Skeletal muscle satellite cell (primary cell): ENCODE results near the gene GRP.
A peak's percentile ranks its signal among the peaks of the same experiment; 100 is the strongest.
"Not testable (repeated sequence)": the region's sequence is repeated elsewhere in the genome, so short reads cannot be mapped to it uniquely, and the experiment has no call there.

Experiments
- H3K27me3 ChIP-seq: 2 replicates; pipeline ENCODE4 v1.7.0; 2013; ENCODE audit warnings: low read length; ENCODE audit not compliant: control insufficient read depth, insufficient read depth
- H3K36me3 ChIP-seq: 2 replicates; pipeline ENCODE4 v1.7.0; 2013; ENCODE audit warnings: mild to moderate bottlenecking, control low read depth, low read length; ENCODE audit not compliant: insufficient read depth
- H3K4me1 ChIP-seq: 2 replicates; pipeline ENCODE4 v1.7.0; 2013; ENCODE audit warnings: low read length; ENCODE audit not compliant: control insufficient read depth, insufficient read depth
- H3K4me2 ChIP-seq: 2 replicates; pipeline ENCODE4 v1.7.0; 2013; ENCODE audit warnings: mild to moderate bottlenecking, low read length
- H3K4me3 ChIP-seq: 2 replicates; pipeline ENCODE4 v1.7.0; 2013; ENCODE audit warnings: low read length
- H3K9ac ChIP-seq: 2 replicates; pipeline ENCODE4 v1.7.0; 2013; ENCODE audit warnings: mild to moderate bottlenecking, low read depth, low read length, moderate library complexity
- H3K9me3 ChIP-seq: replicated peaks from 2 replicates; pipeline ENCODE4 v1.7.0; 2013; ENCODE audit warnings: mild to moderate bottlenecking, control low read depth, low read length

Gene GRP

DNA sequence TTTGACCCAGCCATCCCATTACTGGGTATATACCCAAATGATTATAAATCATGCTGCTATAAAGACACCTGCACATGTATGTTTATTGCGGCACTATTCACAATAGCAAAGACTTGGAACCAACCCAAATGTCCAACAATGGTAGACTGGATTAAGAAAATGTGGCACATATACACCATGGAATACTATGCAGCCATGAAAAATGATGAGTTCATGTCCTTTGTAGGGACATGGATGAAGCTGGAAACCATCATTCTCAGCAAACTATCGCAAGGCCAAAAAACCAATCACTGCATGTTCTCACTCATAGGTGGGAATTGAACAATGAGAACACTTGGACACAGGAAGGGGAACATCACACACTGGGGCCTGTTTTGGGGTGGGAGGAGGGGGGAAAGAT lies 42.3 kb downstream of the GRP start:
- peaks cover 48% of the 10 kb centered on the region for H3K27me3 ChIP-seq
- not testable (repeated sequence) for H3K4me1 ChIP-seq, H3K9ac ChIP-seq, H3K36me3 ChIP-seq, H3K4me3 ChIP-seq, H3K4me2 ChIP-seq, H3K9me3 ChIP-seq

DNA sequence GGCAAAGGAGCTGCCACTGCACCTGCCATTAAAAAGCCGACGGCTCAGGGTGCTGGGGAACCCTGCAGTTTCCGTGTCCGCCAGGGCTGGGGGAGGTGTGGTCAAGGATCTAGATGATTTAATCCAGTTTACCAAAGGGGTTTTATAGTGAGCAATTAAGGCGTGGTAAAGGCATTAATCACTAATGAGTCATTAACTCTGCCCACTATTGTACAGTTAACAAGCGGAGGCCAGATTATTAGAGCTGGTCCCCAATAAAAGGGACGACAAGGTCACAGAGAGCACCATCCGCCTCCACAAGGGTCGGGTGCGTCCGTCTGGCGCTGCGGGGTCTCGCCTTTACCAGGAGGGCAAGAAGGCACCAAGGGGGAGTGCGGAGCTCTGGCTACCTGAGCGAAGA lies 43.7 kb downstream of the GRP start:
- H3K27me3 ChIP-seq = peaks cover 62% of the 10 kb centered on the region
- no peaks in the 10 kb centered on the region for H3K9me3 ChIP-seq
- peaks cover 11% of the 10 kb centered on the region for H3K4me1 ChIP-seq
- H3K4me3 ChIP-seq = no peak overlapping the region
- H3K4me2 ChIP-seq = no peak overlapping the region
- H3K9ac ChIP-seq = no peak overlapping the region
- no peaks in the 10 kb centered on the region for H3K36me3 ChIP-seq

DNA sequence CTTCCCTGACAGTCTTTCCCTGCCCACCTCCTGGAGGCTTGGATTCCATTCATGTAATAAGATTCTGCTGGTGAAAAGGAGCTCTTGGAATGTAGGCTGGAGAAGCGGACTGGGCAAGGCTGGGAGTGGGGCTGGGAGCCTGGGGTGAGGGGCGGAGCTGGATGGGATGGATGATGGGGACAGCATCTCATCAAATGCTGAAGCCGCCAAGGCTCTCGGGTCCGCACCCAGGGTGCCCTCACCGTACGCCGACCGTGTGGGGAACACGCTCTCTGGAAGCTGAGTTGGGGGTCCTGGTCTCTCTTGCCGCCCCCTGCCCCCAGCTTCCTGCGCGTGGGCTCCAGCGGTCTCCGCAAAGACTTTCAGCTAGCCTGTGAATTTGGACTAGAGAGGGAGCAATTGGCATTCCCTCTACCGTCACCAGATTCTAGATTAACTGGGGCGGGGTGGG lies 44.2 kb downstream of the GRP start:
- Histone ChIP-seq H3K36me3 (no peaks in the 10 kb centered on the region), H3K9ac (no peak overlapping the region), H3K4me1 (peaks cover 11% of the 10 kb centered on the region), H3K9me3 (no peaks in the 10 kb centered on the region), H3K27me3 (peaks cover 66% of the 10 kb centered on the region), H3K4me2 (no peak overlapping the region), H3K4me3 (no peak overlapping the region)

DNA sequence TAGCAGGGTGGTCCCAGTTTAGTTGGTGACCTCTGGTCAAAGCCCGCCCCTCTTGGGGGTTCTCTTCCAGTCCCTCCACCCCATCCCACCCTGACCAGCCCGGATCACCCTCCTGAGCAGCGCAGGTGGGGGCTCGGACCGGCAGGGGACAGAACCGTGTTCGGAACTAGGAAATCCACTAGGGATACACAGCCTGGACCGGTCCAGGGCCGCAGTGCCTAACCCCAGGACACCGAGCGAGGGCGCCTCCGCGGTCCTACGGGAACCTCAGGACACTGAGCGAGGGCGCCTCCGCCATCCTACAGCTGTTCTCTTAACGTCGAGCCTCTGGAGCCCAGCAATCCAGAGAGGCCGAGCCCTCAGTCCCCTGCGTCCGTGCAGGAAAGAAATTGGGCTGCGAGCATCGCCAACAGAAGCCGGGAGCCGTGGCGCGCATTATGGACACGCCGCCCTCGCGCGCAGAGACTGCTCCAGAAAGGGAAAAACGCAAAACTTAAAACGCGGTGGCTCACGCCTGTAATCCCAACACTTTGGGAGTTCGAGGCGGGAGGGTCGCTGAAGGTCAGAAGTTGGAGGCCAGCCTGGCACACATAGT lies 44.8 kb downstream of the GRP start:
- Histone ChIP-seq H3K9me3 (no peaks in the 10 kb centered on the region), H3K9ac (no peak overlapping the region), H3K4me2 (peak overlapping the region; percentile 65), H3K36me3 (no peaks in the 10 kb centered on the region), H3K27me3 (peaks cover 72% of the 10 kb centered on the region), H3K4me1 (peaks cover 11% of the 10 kb centered on the region), H3K4me3 (peak overlapping the region; percentile 44)

DNA sequence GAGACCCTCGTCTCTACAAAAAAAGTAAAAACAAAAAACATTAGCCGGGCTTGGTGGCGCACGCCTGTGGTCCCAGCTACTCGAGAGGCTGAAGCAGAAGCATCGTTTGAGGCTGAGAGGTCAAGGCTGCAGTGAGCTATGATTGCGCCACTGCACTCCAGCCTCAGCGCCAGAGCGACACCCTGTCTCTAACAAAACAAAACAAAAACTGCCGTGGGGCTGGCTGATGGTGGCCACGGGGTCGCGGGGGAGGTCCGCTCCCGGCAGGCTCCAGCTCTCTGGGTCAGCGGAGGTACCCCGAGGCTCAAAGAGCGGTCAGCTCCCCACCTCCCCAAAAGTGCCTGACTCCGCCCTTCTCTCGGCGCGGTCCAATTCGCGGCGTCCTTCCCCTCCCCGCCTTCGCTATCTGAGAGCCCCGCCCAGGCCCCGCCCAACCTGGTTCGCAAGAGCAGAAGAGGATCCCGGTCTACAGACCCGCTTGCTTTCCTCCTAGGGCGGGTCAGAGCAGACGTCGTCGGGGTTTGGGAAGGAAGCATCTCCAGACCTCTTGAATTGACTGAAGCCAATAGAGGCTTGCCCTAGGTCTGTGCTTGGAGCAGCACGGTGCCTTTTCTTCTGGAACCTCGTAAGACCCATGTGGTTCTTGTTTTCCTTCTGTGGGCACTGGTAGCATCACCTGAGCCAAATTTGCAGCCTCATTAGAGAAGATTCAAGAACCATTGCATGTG lies 45.5 kb downstream of the GRP start:
- Histone ChIP-seq H3K9me3 (no peaks in the 10 kb centered on the region), H3K36me3 (no peaks in the 10 kb centered on the region), H3K4me2 (peak overlapping the region; percentile 65), H3K4me1 (peaks cover 11% of the 10 kb centered on the region), H3K27me3 (peaks cover 79% of the 10 kb centered on the region), H3K9ac (no peak overlapping the region), H3K4me3 (peak overlapping the region; percentile 44)

DNA sequence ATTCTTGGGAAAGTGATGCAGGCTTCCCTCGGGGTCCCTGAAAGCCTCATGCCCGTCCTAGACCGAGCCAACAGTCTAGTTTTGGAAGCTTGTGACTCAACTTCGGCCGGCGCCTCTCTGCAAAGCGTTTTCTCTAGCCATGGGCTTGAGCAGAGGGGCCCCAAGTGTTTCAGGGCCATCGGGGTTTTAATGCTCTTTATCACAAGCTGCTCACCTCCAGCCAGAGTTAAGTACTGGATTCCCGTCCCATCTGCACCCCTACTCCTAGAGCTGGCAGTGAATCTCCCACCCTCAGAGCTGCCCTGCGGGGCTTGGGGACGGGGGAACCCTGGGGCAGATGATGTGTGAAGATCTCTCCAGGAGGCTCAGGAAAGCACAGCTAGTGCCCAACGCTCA lies 46.0 kb downstream of the GRP start:
- Histone ChIP-seq H3K36me3 (no peaks in the 10 kb centered on the region), H3K9me3 (peaks cover 3% of the 10 kb centered on the region), H3K4me3 (no peak overlapping the region), H3K27me3 (peaks cover 84% of the 10 kb centered on the region), H3K4me1 (peaks cover 11% of the 10 kb centered on the region), H3K9ac (no peak overlapping the region), H3K4me2 (no peak overlapping the region)

DNA sequence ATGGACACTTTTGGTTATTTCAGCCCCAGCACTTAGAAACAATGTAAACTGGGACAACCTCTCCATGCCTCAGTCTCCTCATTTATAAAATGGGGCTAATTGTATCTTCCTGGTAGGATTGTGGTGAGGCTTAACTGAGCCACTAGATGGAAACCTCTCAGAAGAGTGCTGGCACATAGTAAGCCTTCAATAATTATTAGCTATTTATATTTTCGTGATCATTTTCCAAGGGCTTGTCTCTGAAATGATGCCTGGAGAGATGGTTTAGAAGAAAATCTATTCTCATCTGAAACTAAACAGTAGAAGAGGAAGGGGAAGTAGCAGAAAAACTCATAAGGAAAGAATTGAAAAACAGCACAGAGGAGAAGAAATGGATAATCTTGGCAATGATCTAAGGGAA lies 46.5 kb downstream of the GRP start:
- no peak overlapping the region for H3K4me3 ChIP-seq
- H3K36me3 ChIP-seq = no peaks in the 10 kb centered on the region
- H3K9ac ChIP-seq = no peak overlapping the region
- no peak overlapping the region for H3K4me2 ChIP-seq
- H3K9me3 ChIP-seq = peaks cover 4% of the 10 kb centered on the region
- H3K27me3 ChIP-seq = peaks cover 89% of the 10 kb centered on the region
- peaks cover 11% of the 10 kb centered on the region for H3K4me1 ChIP-seq

DNA sequence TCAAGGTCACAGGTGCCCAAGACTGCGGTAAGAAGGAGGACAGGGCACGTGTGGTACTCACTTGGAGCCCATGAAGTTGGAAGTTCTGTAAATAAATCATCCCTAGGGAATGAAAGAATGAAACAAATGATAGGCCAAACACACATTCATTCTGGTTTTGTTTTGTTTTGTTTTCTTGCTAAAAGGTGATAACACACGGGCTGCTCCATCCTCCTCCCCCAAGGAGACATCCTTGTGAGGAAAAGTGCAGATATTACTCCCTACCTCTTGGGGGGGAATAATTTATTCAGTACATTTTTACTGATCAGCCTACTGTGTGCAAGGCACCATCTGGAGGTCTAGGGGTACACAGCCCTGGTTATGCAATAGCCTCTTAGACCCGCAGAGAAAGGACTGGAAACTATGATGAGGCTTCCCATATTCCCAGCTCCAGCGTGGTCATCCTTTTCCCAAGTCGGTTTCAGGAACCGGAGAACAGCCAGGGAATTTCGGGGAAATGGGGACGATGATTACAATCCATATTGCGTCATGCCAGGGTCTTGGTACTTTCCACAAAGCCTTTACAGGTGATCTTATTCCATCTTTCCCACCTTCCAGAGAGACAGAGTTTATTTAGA lies 47.0 kb downstream of the GRP start:
- Histone ChIP-seq H3K9ac (no peak overlapping the region), H3K4me1 (peaks cover 11% of the 10 kb centered on the region), H3K4me3 (no peak overlapping the region), H3K4me2 (no peak overlapping the region), H3K27me3 (peaks cover 94% of the 10 kb centered on the region), H3K36me3 (no peaks in the 10 kb centered on the region), H3K9me3 (peaks cover 4% of the 10 kb centered on the region)

DNA sequence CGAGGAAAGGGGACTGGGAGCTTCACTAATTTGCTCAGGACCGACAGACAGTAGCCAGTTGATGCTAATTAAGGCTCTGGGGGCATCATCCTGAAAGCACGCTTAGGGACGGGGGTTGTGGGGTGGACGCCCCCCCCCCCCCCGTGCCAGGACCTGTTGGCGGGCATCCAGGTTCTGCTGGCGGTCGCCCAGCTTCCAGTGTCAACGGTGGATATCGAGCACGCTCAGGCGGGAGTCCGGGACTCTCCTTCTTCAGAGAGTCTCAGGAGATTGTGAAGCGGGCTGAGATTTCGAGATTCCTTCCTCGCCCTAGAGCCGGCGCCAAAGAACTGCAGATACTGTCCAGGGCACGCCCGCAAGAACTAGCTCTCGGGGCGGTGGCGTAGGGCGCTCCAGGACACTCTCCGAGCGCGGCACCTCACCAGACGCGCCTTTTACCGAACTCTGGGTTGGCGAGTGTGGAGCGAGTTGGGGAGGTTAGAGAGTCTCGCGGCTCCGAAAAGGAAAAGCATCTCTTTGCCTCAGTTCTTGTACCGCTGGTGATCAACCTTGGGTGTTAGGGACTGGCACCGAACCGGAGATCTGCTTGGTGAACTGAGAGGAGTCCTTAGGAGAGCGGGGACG lies 47.7 kb downstream of the GRP start:
- H3K4me1 ChIP-seq = peaks cover 11% of the 10 kb centered on the region
- peaks cover 4% of the 10 kb centered on the region for H3K9me3 ChIP-seq
- peaks cover 99% of the 10 kb centered on the region for H3K27me3 ChIP-seq
- H3K36me3 ChIP-seq = no peaks in the 10 kb centered on the region
- H3K4me2 ChIP-seq = peak overlapping the region; percentile 45
- H3K9ac ChIP-seq = no peak overlapping the region
- H3K4me3 ChIP-seq = no peak overlapping the region

DNA sequence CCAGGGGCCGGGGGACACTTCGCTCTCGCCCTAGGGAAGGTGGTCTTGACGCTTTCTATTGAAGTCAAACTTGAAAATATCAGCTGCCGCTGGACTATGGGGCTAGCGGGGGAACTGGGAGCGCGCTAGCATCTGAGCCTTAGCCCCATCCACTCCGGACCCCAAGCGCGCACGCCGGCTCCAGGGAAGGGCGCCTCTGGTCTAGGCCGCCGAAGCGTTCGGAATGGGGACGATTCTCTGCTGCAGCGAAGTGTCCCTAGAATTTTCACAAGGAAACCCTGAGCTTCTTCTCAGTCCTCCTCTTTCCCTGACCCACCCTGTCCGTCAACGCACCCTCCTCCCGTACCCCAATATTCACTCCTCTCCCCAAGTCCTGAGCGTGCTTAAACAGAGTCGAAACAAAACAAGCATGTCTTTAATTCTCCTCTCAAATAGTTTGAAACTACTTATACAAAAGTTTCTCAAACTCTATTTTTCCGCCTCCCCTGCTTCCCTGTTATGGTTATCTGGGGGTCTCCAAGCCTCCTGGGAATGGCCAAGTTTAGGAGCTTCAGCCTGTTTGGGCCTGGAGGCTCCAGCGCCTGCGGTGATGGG lies 48.3 kb downstream of the GRP start:
- Histone ChIP-seq H3K4me1 (peaks cover 11% of the 10 kb centered on the region), H3K4me2 (peak overlapping the region; percentile 45), H3K9me3 (peaks cover 4% of the 10 kb centered on the region), H3K27me3 (peaks cover 98% of the 10 kb centered on the region), H3K9ac (no peak overlapping the region), H3K36me3 (no peaks in the 10 kb centered on the region), H3K4me3 (no peak overlapping the region)
